Nephron (organoid): ENCODE data around the gene MFSD2A.

Experiments
- H3K27ac Mint-ChIP-seq, 3 experiments: 2 replicates each; pipeline ENCODE4 v1.8.0; 2020; ENCODE audit warnings: mixed read lengths in 3 of 3, mild to moderate bottlenecking in 2 of 3, moderate library complexity in 1 of 3
- H3K27me3 Mint-ChIP-seq: 2 replicates; pipeline ENCODE4 v1.8.0; 2021; ENCODE audit warnings: low read depth, mild to moderate bottlenecking, moderate library complexity, mixed read lengths
- H3K36me3 Mint-ChIP-seq: 2 replicates; pipeline ENCODE4 v1.8.0; 2020; ENCODE audit warnings: low read depth, mixed read lengths
- H3K4me1 Mint-ChIP-seq: 2 replicates; pipeline ENCODE4 v1.8.0; 2020; ENCODE audit warnings: mixed read lengths
- H3K4me3 Mint-ChIP-seq, 3 experiments: 2 replicates each; pipeline ENCODE4 v1.8.0; 2020; ENCODE audit warnings: mild to moderate bottlenecking in 3 of 3, mixed read lengths in 3 of 3, moderate library complexity in 2 of 3
- H3K9me3 Mint-ChIP-seq: 2 replicates; pipeline ENCODE4 v1.8.0; 2020; ENCODE audit warnings: mixed read lengths
- TF ChIP-seq, protein P1 (sequence below), 3 experiments: fragments of 200-600 bp; sonication (generic); IDR thresholded peaks; one replicate each; pipeline ENCODE4 v1.5.0; 2021; ENCODE audit warnings: antibody characterized with exemption in 3 of 3; ENCODE audit not compliant: unreplicated experiment in 3 of 3

Gene MFSD2A

GRCh38 chr1:39938856-39939255, 16.1 kb upstream of the MFSD2A start:
- no peaks in the 10 kb centered on the region for H3K4me1 Mint-ChIP-seq
- H3K27me3 Mint-ChIP-seq, result peaks cover 9% of the 10 kb centered on the region
- H3K4me3 Mint-ChIP-seq, result no peak overlapping the region
- H3K9me3 Mint-ChIP-seq, result peaks cover 2% of the 10 kb centered on the region
- no peak overlapping the region for H3K27ac Mint-ChIP-seq
- TF ChIP-seq, protein P1, sequence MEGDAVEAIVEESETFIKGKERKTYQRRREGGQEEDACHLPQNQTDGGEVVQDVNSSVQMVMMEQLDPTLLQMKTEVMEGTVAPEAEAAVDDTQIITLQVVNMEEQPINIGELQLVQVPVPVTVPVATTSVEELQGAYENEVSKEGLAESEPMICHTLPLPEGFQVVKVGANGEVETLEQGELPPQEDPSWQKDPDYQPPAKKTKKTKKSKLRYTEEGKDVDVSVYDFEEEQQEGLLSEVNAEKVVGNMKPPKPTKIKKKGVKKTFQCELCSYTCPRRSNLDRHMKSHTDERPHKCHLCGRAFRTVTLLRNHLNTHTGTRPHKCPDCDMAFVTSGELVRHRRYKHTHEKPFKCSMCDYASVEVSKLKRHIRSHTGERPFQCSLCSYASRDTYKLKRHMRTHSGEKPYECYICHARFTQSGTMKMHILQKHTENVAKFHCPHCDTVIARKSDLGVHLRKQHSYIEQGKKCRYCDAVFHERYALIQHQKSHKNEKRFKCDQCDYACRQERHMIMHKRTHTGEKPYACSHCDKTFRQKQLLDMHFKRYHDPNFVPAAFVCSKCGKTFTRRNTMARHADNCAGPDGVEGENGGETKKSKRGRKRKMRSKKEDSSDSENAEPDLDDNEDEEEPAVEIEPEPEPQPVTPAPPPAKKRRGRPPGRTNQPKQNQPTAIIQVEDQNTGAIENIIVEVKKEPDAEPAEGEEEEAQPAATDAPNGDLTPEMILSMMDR (IDR thresholded peaks at IDR 0.05; ENCODE audit: unreplicated experiment in 3 of 3), result no peak
- no peaks in the 10 kb centered on the region for H3K36me3 Mint-ChIP-seq

DNA sequence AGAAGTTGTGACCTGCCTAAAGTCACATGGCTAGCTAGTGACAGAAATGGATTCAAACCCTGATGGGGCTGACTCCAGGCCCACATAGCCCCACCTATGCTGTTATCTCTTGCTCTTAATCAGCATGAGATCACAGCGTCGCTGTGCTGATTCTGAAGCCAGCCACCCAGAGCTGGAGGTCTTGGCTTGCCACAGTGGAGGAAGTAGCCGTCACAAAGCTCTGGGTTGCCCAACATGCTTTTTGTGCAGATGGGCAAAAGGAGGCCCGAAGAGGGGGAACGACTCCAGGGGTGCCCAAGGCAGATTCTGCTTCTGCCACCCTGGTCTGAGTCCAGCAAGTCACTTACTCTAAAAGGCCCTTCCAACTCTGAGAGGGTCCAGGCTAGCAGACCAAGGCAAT, 14.7 kb upstream of the MFSD2A start:
- TF ChIP-seq, protein P1 (IDR thresholded peaks at IDR 0.05; ENCODE audit: unreplicated experiment in 3 of 3), result no peak
- Mint-ChIP-seq H3K27me3 (peaks cover 10% of the 10 kb centered on the region), H3K36me3 (no peaks in the 10 kb centered on the region), H3K9me3 (no peaks in the 10 kb centered on the region), H3K4me1 (no peaks in the 10 kb centered on the region), H3K4me3 (no peak overlapping the region), H3K27ac (no peak overlapping the region)

DNA sequence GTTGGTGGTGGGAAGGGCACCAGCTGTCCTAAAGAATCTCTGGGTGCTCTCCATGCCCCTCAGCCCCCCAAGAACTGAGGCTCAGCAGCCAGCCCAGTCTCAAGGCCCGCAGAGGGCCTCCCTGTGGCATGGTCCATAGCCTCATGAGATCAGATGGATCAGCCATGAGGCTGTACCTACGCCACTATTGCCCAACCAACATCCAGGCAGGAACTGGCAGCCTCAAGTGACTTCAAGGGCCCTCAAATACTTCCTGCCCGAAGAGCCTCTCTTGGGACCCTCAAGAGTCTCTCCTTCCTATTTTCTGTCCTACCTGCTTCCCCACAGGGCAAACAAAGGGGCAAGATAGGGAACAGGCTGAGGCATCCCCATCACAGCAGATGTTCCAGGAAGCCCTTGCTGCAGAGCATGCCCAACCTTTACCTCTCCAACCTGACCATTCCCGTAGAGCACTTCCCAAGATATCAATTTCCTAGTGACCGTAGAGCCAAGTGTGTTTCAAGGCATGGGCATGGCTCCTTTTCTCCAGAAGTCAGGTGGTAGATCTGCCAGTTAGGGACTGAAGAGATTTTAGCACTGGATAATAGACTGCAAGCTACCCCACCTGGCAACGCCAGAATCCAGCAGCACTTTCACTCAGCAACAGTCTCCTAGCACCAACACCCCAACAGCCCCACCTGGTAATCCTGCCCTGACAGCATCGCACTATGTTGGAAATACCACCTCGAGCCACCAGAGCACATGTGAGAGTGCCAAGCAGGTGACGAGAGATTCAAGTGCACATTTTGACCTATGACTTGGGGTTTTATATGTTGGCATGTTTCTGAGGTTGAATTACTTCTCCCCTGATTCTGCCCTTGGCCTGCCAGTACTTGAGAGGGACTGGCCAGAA, 13.7 kb upstream of the MFSD2A start:
- Mint-ChIP-seq H3K27me3 (peaks cover 7% of the 10 kb centered on the region), H3K27ac (no peak overlapping the region), H3K4me3 (no peak overlapping the region), H3K9me3 (no peaks in the 10 kb centered on the region), H3K36me3 (no peaks in the 10 kb centered on the region), H3K4me1 (no peaks in the 10 kb centered on the region)
- TF ChIP-seq, protein P1 (IDR thresholded peaks at IDR 0.05; ENCODE audit: unreplicated experiment in 3 of 3), result no peak

- Mint-ChIP-seq H3K27me3 (peaks cover 7% of the 10 kb centered on the region), H3K36me3 (no peaks in the 10 kb centered on the region), H3K4me1 (no peaks in the 10 kb centered on the region), H3K4me3 (no peak overlapping the region), H3K9me3 (no peaks in the 10 kb centered on the region), H3K27ac (no peak overlapping the region)
- TF ChIP-seq, protein P1 (IDR thresholded peaks at IDR 0.05; ENCODE audit: unreplicated experiment in 3 of 3), result no peak
Observed at GRCh38 chr1:39943471-39944290, 11.3 kb upstream of the MFSD2A start.

GRCh38 chr1:39944410-39945112, 10.4 kb upstream of the MFSD2A start:
- H3K36me3 Mint-ChIP-seq, result no peaks in the 10 kb centered on the region
- H3K4me1 Mint-ChIP-seq, result no peaks in the 10 kb centered on the region
- peaks cover 7% of the 10 kb centered on the region for H3K27me3 Mint-ChIP-seq
- TF ChIP-seq, protein P1 (IDR thresholded peaks at IDR 0.05; ENCODE audit: unreplicated experiment in 3 of 3), result no peak
- H3K4me3 Mint-ChIP-seq, result no peak overlapping the region
- H3K27ac Mint-ChIP-seq, result no peak overlapping the region
- H3K9me3 Mint-ChIP-seq, result no peaks in the 10 kb centered on the region
